CD4-positive, alpha-beta T cell treated with Interleukin-4 for 1 hour (primary cell): ENCODE data around the gene SFSWAP.
"Not testable (repeated sequence)": the region's sequence is repeated elsewhere in the genome, so short reads cannot be mapped to it uniquely, and the experiment has no call there.

Experiments used
- DNase-seq, 2 donors: peaks; one replicate each; pipeline ENCODE4 v3.0.0-alpha.2; 2020 to 2022

SFSWAP gene

DNA sequence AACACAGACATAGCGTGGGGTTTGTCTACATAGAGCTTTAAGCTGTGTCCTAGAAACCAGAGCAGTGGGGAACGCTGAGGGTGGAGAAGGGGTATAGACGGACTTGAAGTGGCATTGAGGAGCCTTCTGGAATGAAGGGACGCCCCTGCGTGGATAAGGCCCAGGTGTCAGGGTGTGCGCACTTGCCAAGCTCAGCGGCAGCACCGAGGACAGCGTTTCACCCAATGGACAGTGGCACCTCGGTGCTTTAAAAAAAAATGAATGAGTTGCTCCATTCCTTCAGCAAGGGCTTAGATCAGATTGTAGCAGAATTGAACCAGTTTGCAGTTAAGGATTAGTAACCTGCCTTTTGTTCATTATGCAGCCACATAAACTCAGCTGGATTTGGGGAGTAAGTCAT lies 83.7 kb downstream of the SFSWAP start:
- DNase-seq = no peak

DNA sequence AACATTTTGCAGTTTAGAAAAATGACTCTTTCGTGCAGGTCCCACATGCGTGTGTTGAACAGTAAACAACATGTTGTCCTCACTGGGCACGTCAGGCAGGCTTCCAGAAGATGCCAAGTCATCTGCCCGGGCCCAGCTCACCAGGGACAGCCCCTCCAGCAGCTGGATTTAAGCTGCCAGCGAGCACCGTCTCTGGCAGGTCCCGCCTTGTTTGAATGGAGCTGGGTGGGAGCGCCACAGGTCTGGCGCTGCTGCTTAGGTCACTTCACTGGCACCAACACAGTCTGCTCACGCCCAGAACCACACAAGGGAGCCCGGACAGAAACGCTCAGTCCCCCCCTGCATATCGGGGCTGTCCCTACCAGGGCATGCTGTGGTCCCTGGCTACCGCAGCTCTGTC lies 84.2 kb downstream of the SFSWAP start:
- no peak for DNase-seq

DNA sequence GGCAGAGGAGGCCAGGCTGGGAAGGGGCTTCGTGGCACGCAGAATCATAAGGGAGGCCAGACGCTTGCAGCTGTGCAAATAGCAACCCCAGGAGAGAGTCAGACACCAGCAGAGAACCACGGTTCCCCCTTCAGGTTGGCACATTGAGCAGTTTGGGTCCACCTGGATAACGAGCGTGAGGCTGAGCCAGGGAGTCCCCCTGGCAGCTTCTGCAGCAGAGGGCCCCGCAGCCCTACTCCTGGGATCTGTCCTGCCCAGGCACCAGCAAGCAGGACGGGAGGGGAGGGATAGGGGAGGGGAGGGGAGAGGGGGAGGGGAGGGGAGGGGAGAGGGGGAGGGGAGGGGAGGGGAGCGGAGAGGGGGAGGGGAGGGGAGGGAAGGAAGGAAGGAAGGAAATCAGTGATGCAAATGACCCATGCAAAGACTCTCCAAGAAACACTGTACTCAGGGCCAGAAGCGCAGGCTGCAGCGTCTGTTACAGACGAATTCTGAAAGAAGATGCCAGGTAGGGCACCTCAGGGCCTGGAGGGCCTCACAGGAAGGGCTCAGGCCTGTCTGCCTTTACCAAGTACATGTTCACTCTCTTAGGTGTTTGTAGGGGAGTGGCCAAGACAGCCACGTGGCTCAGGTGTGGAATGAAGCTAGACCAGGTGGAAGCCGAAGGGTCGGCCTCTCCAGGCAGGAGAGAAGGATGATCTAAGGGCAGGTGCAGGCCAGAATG lies 85.0 kb downstream of the SFSWAP start:
- DNase-seq = no peak

DNA sequence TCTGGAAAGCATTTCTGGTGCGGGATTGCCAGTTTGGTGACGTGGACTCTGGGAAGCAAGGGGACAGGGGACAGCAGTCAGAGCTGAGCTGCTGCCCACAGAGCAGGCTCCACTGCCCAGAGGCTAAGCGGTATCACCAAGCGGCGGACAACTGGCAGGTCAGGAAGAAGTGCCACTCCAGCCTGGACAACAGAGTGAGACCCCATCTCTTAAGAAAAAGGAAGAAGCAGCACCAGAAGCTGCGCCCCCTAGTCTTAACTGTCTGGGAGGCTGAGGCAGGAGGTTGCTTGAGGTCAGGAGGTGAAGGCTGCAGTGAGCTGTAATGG lies 85.5 kb downstream of the SFSWAP start:
- no peak for DNase-seq

DNA sequence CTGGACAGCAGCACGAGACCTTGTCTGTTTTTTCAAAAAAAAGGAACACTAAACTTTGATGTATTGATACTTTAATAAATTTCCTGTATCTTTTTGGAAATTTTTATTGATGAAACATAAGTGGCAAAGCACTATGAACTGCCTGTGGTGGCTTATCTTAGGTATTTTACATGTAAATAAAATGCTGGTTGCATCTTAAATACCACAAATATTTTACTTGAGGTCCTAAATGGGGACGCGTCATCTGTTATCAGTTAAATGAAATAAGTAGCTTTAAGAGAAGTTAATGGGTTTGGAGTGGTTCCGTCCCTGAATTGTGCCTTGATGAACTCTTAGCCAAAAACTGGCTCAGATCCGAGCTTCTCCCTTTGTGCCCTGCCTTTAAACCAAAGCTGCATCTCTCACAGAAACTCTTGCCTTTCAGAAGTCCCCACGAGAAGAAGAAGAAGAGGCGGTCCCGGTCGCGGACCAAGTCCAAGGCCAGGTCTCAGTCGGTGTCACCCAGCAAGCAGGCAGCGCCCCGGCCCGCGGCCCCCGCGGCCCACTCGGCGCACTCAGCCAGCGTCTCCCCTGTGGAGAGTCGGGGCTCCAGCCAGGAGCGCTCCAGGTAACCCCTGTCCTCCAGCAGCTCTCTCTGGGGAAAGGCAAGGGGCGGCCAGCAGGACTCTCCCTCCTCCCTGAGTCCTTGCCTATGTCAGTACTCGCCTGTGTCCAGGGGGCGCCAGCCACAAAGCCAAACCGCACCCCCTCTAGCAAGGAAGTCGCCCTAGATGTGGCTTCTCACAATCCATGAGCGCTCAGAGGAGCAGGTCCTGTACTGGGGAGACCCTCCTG lies 86.1 kb downstream of the SFSWAP start:
- no peak for DNase-seq

DNA sequence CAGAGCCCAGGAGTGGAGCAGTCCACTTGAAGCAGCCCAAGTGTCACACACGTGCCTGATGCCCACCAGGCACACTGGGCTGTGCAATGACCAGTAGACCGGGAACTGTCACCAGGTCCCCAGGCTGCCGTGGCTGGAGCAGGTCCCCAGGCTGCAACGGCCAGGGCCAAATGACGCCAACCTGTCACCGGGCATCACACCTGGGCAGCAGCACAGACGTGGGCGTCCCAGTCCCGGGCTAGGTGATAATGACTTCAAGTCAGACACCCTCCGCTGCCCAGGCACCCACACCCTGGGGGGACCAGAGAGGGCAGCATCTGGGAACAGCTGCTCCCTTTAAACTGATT lies 86.7 kb downstream of the SFSWAP start:
- DNase-seq = no peak

DNA sequence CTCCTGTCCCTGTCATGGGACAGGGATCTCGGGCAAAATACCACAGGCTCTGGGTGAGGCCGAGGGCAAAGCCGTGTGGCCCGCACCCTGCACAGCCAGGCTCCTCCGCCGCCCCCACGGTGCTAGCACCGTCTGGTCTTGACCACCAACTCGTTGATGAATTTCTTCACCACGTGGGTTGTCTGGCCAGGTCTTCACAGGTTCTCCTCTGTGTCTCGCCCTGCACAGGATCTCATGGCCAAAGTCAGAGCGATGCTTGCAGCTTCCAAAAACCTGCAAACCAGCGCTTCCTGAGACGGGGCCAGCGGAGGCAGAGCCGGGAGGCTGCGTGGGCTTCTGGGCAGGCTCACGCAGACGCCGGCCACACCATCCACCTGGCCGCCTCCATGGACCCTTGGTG lies 88.3 kb downstream of the SFSWAP start:
- no peak for DNase-seq

DNA sequence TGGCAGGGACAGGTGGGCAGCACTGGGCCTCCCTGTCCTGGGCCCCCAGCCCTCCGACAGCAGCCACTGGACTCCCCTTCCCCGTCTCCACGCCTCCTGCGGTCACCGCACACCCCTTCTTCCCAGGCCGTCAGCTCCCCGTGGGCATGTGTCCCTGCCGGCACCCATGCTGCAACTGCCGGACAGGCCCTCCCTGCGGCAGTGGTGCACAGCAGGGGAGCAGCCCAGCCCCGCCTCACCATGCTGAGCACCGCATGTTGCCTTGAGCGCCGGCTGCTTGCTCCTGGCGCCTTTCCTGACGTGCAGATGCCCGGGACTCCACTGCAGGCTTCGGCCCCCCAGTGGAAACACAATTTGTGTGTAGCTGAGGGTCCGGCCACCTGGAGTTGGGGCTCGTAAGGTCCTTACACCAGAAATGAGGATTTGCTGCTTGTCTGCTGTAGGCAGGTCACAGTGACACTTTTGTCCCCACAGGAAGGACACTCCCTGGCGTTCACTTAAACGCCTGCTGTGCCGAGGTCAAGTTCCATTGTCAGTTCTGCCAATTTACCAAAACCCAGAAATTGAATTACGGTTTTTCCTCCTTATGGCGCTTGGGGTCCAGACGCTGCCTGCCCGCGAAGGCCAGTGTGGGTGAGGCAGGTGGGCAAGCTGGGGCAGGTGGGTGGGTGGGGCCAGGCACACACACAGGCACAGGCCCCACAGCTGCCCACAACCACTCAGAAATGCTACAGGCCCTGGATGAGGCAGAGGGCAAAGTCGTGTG lies 89.1 kb downstream of the SFSWAP start:
- DNase-seq = no peak

DNA sequence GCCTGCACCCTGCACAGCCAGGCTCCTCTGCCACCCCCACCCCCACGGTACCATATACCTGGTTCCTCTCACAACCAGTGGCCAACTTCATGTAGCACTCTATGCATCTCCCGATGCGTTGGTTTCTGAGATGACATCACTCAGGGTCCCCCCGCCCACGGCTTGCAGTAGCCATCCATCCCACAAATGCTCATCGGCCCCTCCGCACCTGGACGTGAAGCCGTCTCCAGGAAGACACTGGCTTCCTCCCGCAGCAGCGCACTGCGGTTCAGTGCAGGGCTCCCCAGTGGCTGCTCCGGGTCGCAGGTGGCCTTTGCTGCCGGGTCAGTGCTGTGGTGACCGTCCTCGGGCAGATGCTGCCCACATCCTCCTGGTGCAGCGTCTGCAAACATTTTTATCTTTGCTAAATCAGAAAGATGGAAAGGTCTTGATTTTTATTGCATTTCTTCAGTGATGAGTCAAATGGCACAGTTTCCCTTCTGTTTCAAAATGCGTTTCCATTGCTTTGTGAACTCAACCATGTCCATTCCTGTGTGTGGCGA lies 89.8 kb downstream of the SFSWAP start:
- no peak for DNase-seq

DNA sequence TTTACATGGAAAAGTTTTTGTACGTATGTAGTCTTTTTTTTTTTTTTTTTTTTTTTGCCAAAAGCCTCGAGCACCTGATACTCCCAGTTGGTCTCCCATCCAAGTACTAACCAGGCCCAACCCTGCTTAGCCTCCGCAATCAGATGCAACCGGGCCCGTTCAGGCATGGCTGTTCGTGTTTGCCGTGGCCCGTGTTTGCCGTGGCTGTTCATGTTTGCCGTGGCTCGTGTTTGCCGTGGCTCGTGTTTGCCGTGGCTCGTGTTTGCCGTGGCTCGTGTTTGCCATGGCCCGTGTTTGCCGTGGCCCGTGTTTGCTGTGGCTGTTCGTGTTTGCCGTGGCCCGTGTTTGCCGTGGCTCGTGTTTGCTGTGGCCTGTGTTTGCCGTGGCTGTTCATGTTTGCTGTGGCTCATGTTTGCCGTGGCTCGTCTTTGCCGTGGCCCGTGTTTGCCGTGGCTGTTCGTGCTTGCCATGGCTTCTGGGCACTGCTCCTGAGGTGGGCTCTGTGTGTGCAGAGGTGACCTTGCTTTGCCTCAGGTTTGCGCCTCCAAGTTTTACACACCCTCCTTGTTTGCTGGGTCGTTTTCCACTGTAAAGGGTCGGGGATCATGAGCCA lies 90.5 kb downstream of the SFSWAP start:
- DNase-seq = no peak

DNA sequence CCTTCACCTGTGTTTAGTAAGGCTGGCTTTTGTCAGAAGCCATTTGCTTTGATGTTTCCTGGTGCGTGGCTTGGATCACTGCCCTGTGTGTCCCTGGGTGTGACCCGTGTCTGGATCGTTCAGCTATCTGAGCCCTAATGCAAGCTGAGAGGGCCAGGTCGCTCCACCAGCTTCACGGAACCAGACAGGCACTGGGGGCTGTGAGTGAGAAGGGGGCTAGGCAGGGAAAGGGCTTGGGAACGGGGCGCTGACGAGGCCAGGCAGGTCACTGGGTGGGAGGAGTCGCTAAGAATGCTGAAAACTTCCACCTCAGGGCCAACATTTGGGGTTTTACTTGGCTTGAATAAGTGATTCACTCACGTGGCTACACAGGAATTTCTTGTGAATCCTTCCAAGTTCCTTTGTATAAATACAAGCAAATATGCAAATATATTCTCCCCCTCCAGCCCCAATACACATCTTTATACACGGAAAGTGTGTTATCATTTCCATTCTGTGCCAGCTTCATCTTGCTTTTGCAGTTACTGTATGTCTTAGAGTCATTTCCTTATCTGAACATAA lies 93.2 kb downstream of the SFSWAP start:
- no peak for DNase-seq

DNA sequence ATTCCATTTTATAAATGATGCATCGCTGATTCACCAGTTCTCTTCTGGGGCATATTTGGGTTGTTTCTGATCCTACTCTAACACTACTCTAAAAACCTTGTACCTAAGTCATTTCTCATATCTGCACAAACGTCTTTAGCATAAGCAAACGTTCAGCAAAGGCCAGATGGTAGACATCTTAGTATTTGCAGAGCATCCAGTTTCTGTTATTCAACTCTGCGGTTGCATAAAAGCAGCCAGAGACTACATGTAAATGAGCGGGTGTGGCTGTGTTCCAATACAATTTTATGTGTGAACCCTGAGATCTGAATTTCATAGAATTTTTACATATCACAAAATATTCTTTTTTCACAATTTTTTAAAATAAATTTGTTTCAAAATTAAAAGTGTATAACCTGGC lies 94.5 kb downstream of the SFSWAP start:
- no peak for DNase-seq

DNA sequence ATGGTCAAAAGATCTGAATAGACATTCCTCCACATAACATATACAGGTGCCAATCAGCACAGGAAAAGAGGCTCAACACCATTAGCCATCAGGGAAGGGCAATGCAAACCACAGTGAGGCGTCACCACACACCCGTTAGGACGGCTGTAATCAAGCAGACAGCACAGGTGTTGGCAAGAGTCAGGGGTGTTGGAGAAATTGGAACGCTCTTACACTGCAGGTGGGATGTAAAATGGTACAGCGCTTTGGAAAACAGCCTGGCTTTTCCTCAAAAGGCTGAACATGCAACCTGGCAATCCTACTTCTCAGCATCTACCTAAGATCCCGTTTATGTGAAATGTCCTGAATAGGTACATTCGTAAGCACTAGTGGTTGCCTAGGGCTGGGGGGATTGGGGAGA lies 95.8 kb downstream of the SFSWAP start:
- no peak for DNase-seq

DNA sequence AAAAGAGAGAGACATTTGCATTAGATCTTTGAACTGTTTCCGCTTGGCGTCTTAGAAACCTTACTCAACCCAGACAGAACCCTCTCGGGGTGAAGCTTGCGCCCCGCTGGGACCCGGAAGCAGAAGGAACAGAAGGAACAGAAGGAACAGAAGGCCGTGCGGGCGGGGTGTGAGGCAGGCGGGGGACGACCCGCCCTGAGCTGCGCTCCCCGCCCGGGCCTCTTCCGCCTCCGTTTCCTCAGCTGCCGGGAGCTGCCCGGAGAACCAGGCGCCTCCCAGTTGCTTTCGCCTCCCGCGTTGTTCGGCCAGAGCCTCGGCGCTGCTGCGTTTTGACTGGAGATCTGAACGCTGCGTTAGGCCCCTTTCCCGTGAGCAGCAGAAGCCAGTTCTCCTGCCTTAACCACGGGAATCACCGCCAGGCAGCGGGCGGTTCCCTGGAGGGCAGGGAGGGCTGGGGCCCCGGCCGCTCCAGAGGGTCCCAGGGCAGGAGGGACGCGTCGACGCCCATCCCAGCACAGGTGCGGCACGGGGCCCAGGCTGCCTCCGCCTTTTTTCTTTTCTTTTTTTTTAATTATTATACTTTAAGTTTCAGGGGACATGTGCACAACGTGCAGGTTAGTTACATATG lies 98.0 kb downstream of the SFSWAP start:
- DNase-seq = peak; percentile 23 to 46

DNA sequence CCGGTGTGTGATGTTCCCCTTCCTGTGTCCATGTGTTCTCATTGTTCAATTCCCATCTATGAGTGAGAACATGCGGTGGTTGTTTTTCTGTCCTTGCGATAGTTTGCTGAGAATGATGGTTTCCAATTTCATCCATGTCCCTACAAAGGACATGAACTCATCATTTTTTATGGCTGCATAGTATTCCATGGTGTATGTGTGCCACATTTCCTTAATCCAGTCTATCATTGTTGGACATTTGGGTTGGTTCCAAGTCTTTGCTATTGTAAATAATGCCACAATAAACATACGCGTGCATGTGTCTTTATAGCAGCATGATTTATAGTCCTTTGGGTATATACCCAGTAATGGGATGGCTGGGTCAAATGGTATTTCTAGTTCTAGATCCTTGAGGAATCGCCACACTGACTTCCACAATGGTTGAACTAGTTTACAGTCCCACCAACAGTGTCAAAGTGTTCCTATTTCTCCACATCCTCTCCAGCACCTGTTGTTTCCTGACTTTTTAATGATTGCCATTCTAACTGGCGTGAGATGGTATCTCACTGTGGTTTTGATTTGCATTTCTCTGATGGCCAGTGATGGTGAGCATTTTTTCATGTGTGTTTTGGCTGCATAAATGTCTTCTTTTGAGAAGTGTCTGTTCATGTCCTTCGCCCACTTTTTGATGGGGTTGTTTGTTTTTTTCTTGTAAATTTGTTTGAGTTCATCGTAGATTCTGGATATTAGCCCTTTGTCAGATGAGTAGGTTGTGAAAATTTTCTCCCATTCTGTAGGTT lies 98.8 kb downstream of the SFSWAP start:
- not testable (repeated sequence) for DNase-seq

DNA sequence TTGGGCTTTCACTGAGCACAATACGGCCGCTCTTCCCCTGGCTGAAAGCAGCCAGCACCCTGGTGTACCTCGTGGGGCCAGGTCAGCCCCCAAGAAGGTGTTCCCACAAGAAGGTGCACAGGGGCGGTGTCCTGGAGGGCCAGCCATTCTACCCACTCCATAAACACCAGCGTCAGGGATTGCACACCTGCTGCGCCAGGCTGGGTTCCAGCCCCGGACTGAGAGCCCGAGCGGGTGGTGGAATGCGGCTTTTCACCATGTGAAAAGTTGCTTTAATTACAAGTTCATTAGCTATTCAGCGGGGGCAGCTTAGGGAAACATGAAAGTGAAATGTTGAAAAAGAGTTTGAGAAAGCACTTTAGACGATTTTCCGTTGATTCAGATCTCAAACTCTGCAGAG lies 99.8 kb downstream of the SFSWAP start:
- no peak for DNase-seq

DNA sequence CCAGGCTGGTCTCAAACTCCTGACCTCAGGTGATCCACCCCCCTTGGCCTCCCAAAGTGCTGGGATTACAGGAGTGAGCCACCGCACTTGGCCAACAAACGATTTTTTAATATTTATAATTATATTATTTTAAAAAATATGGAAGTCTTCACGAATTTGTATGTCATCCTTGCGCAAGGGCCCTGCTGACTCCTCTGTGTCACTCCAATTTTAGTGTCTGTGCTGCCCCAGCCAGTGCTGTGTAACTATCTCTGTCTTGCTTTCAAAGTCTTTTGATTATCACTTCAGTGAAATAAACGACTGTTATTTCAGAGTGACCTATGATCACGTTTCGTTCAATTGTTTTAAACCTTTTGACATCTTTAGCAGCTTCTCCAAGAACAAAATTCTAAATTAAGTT lies 104.2 kb downstream of the SFSWAP start:
- DNase-seq = no peak

DNA sequence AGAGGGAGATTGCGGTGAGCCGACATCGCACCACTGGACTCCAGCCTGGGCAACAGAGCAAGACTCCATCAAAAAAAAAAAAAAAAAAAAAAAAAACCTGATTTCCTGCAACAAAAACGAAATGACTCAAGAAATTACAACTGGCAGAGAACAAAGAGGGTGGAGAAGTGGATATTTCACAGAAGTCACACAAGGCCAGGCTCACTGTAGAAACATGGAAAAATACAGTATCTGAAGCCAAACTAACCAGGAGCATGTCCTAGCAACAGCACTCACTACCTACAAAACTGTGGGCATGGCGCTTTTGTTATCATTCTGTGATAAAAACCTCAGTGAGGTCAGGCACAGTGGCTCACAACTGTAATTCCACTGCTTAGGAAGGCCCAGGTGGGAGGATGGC lies 105.6 kb downstream of the SFSWAP start:
- no peak for DNase-seq

DNA sequence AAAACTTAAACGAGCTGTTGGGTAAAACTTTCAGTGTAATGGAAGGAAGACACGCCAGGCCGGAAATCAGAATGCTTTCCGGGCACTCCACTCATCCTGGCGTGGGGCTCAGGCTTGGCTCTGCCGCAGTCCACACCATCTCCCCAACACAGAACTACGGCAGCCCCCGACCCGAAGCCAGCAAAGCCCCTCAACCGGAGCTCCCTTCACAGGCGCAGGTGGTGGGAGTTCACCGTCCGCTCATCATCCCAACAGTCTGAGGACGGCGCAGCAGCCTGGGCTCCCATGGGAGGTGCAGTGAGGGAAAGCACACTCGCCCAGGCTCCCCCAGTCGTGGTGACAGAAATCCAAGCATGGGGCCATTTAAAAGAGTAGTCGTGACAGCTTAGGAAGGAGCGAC lies 106.4 kb downstream of the SFSWAP start:
- DNase-seq = no peak

DNA sequence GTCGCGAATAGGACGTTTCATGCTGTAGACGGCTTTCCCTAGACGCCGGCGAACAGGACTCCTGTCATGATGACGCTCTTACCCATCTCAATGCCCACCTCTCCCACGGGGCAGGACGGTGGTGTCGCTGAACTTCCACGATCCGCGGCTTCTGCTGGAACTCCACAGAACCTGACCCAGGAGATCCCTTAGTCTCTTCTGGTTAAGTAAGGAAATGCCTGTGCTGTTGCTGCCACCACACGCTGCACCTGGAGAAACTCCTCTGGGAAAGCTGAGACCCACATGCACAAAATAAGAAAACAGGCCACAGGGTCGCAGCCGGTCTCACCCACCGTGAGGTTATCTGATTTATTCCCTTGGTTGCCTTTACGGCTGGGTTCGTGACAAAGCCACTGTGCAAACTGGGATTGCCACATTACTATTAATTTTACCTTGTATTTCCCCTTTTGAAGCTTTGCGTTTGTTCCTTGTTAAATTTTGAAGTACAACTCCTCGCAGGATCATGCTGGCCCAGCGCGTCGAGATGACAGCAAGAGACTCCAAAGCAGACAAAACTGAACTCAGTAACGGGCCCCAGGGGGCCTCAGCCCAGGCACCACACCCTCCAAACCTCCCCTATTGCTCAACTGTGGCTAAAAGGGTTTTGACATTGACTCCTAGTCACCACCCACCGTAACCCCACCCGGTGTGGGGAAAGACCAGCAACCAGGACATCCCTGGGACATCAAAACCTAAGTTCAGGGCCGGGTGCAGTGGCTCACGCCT lies 108.1 kb downstream of the SFSWAP start:
- DNase-seq = peak in 1 of 2 donors; percentile 57

DNA sequence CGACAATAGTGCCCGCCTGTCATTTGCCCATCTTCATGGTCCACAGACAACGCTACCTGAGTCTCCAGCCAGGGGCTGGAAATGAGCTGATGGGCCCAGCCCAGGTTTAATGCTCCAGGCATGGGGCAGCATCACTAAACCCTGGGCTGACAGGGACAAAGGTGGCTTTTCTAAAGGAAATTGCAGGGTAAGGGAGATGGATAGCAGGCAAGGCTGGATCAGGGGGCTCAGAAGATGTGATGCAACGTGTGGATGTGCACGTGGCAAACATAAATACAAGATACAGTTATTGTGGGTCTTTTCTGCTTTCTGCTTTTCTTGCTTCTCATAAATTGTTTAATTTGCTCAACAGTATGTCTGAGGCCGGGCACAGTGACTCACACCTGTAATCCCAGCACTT lies 113.6 kb downstream of the SFSWAP start:
- no peak for DNase-seq
